Measurements from ENCODE around the gene DOCK3.

DNA sequence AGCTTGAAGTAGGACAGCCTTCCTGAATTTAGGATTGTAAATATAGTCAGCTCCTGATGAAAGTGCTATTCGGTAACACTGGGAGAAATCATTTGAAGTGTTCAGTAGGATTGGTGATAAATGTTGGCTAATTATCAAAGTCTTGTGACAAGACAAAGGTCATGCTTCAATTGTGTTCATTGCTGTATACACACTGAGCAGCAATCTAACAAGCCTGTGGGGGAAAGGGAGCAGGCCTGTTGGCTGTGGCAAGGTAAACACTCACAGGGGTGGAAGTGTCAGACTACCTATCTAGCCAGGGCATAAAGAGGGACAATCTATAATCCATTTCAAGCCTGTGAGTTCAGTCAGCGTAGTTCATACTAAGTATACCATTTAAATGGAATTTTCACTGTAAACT, 599.3 kb downstream of the DOCK3 start:
- TF ChIP-seq, protein P1, sequence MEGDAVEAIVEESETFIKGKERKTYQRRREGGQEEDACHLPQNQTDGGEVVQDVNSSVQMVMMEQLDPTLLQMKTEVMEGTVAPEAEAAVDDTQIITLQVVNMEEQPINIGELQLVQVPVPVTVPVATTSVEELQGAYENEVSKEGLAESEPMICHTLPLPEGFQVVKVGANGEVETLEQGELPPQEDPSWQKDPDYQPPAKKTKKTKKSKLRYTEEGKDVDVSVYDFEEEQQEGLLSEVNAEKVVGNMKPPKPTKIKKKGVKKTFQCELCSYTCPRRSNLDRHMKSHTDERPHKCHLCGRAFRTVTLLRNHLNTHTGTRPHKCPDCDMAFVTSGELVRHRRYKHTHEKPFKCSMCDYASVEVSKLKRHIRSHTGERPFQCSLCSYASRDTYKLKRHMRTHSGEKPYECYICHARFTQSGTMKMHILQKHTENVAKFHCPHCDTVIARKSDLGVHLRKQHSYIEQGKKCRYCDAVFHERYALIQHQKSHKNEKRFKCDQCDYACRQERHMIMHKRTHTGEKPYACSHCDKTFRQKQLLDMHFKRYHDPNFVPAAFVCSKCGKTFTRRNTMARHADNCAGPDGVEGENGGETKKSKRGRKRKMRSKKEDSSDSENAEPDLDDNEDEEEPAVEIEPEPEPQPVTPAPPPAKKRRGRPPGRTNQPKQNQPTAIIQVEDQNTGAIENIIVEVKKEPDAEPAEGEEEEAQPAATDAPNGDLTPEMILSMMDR (IDR thresholded peaks at IDR 0.05; ENCODE audit: low read depth, low read length, missing input control) = no peak
- TF ChIP-seq YY1 (IDR thresholded peaks at IDR 0.05) = no peak
- TF ChIP-seq RAD21 (IDR thresholded peaks at IDR 0.05) = no peak
- TF ChIP-seq, protein P2, sequence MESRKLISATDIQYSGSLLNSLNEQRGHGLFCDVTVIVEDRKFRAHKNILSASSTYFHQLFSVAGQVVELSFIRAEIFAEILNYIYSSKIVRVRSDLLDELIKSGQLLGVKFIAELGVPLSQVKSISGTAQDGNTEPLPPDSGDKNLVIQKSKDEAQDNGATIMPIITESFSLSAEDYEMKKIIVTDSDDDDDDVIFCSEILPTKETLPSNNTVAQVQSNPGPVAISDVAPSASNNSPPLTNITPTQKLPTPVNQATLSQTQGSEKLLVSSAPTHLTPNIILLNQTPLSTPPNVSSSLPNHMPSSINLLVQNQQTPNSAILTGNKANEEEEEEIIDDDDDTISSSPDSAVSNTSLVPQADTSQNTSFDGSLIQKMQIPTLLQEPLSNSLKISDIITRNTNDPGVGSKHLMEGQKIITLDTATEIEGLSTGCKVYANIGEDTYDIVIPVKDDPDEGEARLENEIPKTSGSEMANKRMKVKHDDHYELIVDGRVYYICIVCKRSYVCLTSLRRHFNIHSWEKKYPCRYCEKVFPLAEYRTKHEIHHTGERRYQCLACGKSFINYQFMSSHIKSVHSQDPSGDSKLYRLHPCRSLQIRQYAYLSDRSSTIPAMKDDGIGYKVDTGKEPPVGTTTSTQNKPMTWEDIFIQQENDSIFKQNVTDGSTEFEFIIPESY (IDR thresholded peaks at IDR 0.05) = no peak
- TF ChIP-seq NR2F2 (IDR thresholded peaks at IDR 0.05) = no peak
- peak in 1 of 2 donors; percentile 48 for TF ChIP-seq RXRA (IDR thresholded peaks at IDR 0.05)
- no peak for TF ChIP-seq JUND (IDR thresholded peaks at IDR 0.05)
- TF ChIP-seq EGR1 (IDR thresholded peaks at IDR 0.05; ENCODE audit: low read depth in 2 of 2) = no peak
- TF ChIP-seq SP1 (IDR thresholded peaks at IDR 0.05) = no peak
- TF ChIP-seq, protein P3, sequence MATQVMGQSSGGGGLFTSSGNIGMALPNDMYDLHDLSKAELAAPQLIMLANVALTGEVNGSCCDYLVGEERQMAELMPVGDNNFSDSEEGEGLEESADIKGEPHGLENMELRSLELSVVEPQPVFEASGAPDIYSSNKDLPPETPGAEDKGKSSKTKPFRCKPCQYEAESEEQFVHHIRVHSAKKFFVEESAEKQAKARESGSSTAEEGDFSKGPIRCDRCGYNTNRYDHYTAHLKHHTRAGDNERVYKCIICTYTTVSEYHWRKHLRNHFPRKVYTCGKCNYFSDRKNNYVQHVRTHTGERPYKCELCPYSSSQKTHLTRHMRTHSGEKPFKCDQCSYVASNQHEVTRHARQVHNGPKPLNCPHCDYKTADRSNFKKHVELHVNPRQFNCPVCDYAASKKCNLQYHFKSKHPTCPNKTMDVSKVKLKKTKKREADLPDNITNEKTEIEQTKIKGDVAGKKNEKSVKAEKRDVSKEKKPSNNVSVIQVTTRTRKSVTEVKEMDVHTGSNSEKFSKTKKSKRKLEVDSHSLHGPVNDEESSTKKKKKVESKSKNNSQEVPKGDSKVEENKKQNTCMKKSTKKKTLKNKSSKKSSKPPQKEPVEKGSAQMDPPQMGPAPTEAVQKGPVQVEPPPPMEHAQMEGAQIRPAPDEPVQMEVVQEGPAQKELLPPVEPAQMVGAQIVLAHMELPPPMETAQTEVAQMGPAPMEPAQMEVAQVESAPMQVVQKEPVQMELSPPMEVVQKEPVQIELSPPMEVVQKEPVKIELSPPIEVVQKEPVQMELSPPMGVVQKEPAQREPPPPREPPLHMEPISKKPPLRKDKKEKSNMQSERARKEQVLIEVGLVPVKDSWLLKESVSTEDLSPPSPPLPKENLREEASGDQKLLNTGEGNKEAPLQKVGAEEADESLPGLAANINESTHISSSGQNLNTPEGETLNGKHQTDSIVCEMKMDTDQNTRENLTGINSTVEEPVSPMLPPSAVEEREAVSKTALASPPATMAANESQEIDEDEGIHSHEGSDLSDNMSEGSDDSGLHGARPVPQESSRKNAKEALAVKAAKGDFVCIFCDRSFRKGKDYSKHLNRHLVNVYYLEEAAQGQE (IDR thresholded peaks at IDR 0.05) = no peak
- TF ChIP-seq TAF1 (conservative IDR thresholded peaks at IDR 0.05) = no peak
- no peak for TF ChIP-seq GABPA (IDR thresholded peaks at IDR 0.05 in 1 of 2, conservative IDR thresholded peaks at IDR 0.05 in 1 of 2)
- TF ChIP-seq, protein P4, sequence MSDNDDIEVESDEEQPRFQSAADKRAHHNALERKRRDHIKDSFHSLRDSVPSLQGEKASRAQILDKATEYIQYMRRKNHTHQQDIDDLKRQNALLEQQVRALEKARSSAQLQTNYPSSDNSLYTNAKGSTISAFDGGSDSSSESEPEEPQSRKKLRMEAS (IDR thresholded peaks at IDR 0.05) = no peak
- TF ChIP-seq, protein P5, sequence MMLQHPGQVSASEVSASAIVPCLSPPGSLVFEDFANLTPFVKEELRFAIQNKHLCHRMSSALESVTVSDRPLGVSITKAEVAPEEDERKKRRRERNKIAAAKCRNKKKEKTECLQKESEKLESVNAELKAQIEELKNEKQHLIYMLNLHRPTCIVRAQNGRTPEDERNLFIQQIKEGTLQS (IDR thresholded peaks at IDR 0.05) = no peak

Data from liver (tissue), 3 donors.